ENCODE measurements around the gene TNNC1.

- no peak for TF ChIP-seq CTCF (IDR thresholded peaks at IDR 0.05; ENCODE audit: extremely low read depth in 1 of 2, insufficient read depth in 1 of 2, low read depth in 1 of 2, low read length in 2 of 2)
- TF ChIP-seq POLR2AphosphoS5 (IDR thresholded peaks at IDR 0.05; ENCODE audit: insufficient read depth, low read depth, low read length) = no peak
- TF ChIP-seq POLR2A (IDR thresholded peaks at IDR 0.05; ENCODE audit: low read depth, low read length) = no peak
- no peak for TF ChIP-seq EZH2 (IDR thresholded peaks at IDR 0.05; ENCODE audit: borderline replicate concordance, low read depth, low read length, severe bottlenecking)
- TF ChIP-seq MAX (IDR thresholded peaks at IDR 0.05; ENCODE audit: insufficient read depth, insufficient read length) = no peak
These were observed 5.1 kb upstream of the TNNC1 start for GRCh38 chr3:52458770-52459545.

Data from endothelial cell of umbilical vein (primary cell).